Fibroblast of mammary gland (primary cell): ENCODE results near the gene LRRC47.
A peak's percentile ranks its signal among the peaks of the same experiment; 100 is the strongest.

Experiments
- DNase-seq: peaks from one replicate; pipeline ENCODE4 v3.0.0-alpha.2; 2010; ENCODE audit warnings: low read depth
- H3K4me3 ChIP-seq: 2 replicates; pipeline ENCODE4 v1.5.1; 2011; ENCODE audit warnings: low read depth, mild to moderate bottlenecking, low read length, moderate library complexity; ENCODE audit not compliant: control insufficient read depth
- CTCF ChIP-seq: conservative IDR thresholded peaks from 2 replicates; pipeline ENCODE4 v1.5.1; 2011; ENCODE audit warnings: low read depth, low read length, inconsistent platforms; ENCODE audit not compliant: control insufficient read depth, insufficient read depth

Gene LRRC47

GRCh38 chr1:3836421-3836820 lies 40.1 kb upstream of the LRRC47 start:
- no peak for DNase-seq
- H3K4me3 ChIP-seq = no peak overlapping the region
- no peak for TF ChIP-seq CTCF

GRCh38 chr1:3834701-3835100 lies 38.4 kb upstream of the LRRC47 start:
- no peak for TF ChIP-seq CTCF
- DNase-seq = no peak
- no peak overlapping the region for H3K4me3 ChIP-seq

- DNase-seq = peak; percentile 35
- no peak for TF ChIP-seq CTCF
- no peak overlapping the region for H3K4me3 ChIP-seq
Observed at GRCh38 chr1:3831689-3832088, 35.4 kb upstream of the LRRC47 start.

- no peak overlapping the region for H3K4me3 ChIP-seq
- TF ChIP-seq CTCF = no peak
- no peak for DNase-seq
Observed at GRCh38 chr1:3828391-3828790, 32.1 kb upstream of the LRRC47 start.

- peak; percentile 13 for DNase-seq
- TF ChIP-seq CTCF = no peak
- H3K4me3 ChIP-seq = no peak overlapping the region
Observed at GRCh38 chr1:3827813-3828307, 31.6 kb upstream of the LRRC47 start.

GRCh38 chr1:3825356-3825755 lies 29.1 kb upstream of the LRRC47 start:
- no peak for DNase-seq
- no peak for TF ChIP-seq CTCF
- H3K4me3 ChIP-seq = no peak overlapping the region

- no peak overlapping the region for H3K4me3 ChIP-seq
- no peak for TF ChIP-seq CTCF
- DNase-seq = no peak
Observed at GRCh38 chr1:3824650-3825049, 28.4 kb upstream of the LRRC47 start.
